ENCODE results near the gene MTHFD1L. TPM values are rescaled to one million over a fixed set of nuclear protein-coding genes. Genes with fewer than 3 reads are reported as not detected.

Gene MTHFD1L
- total RNA-seq, 4 donors from 2014 or later: 2.4 to 19.2 (median 8.0) TPM

DNA sequence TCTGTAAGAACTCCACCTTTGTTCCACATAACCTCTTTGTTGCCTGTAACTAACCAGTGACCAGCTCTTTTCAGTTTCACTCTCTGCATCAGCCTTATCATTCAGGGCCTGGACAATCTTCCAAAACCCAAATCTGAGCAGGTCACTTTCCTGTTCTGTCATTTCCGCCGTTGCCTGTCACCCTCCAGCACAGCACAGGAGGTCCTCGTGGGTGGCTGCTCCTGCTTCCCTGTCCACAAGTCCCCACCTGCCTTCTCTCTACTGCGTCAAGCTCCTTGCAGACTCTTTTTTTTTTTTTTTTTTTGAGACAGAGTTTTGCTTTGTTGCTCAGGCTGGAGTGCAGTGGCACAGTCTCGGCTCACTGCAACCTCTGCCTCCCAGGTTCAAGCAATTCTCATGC, 73.9 kb downstream of the MTHFD1L start:
- TF ChIP-seq POLR2A (IDR thresholded peaks at IDR 0.05): no peak
- TF ChIP-seq, protein P1, sequence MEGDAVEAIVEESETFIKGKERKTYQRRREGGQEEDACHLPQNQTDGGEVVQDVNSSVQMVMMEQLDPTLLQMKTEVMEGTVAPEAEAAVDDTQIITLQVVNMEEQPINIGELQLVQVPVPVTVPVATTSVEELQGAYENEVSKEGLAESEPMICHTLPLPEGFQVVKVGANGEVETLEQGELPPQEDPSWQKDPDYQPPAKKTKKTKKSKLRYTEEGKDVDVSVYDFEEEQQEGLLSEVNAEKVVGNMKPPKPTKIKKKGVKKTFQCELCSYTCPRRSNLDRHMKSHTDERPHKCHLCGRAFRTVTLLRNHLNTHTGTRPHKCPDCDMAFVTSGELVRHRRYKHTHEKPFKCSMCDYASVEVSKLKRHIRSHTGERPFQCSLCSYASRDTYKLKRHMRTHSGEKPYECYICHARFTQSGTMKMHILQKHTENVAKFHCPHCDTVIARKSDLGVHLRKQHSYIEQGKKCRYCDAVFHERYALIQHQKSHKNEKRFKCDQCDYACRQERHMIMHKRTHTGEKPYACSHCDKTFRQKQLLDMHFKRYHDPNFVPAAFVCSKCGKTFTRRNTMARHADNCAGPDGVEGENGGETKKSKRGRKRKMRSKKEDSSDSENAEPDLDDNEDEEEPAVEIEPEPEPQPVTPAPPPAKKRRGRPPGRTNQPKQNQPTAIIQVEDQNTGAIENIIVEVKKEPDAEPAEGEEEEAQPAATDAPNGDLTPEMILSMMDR (IDR thresholded peaks at IDR 0.05): no peak
- H3K4me1 ChIP-seq: no peaks in the 10 kb centered on the region
- peaks cover 0 to 4% (median 0%) of the 10 kb centered on the region in 3 donors for H3K36me3 ChIP-seq
- H3K27ac ChIP-seq: no peak overlapping the region
- intact Hi-C loops (cut with DNase I): no loop called here
- WGBS, 2 donors: 76 to 80% methylated on average over 4 to 5 of the region's 5 CpGs
- H3K9me3 ChIP-seq: no peaks in the 10 kb centered on the region
- H3K4me3 ChIP-seq: no peak overlapping the region
- no peak for DNase-seq
- H3K27me3 ChIP-seq: no peaks in the 10 kb centered on the region

DNA sequence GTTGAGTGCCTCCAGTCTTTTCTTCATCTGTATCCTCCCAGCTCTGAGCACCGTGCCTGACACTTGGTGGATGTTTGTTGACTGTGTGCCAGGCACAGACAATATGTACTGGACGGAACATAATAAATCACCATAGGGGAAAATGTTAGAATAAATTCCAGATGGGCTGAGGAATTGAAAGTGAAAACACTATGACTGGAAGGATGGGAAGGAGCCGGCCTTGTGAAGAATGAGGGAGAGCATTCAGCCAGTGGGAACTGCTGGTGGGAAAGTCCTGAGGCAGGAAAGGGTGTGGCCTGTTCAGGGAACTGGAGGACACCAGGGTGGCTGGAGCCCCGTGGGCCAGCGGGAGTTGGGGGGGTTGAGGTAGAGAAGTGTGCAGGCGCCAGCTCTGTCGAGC, 75.4 kb downstream of the MTHFD1L start:
- Histone ChIP-seq H3K27ac (no peak overlapping the region), H3K27me3 (no peaks in the 10 kb centered on the region), H3K36me3 (peaks cover 0 to 10% (median 0%) of the 10 kb centered on the region in 3 donors), H3K9me3 (no peaks in the 10 kb centered on the region), H3K4me1 (no peaks in the 10 kb centered on the region), H3K4me3 (no peak overlapping the region)
- intact Hi-C loops (cut with DNase I): no loop called here
- TF ChIP-seq, protein P1 (IDR thresholded peaks at IDR 0.05): no peak
- no peak for TF ChIP-seq POLR2A (IDR thresholded peaks at IDR 0.05)
- DNase-seq: no peak
- 71 to 83% methylated on average over 5 to 7 of the region's 7 CpGs for WGBS, 2 donors

DNA sequence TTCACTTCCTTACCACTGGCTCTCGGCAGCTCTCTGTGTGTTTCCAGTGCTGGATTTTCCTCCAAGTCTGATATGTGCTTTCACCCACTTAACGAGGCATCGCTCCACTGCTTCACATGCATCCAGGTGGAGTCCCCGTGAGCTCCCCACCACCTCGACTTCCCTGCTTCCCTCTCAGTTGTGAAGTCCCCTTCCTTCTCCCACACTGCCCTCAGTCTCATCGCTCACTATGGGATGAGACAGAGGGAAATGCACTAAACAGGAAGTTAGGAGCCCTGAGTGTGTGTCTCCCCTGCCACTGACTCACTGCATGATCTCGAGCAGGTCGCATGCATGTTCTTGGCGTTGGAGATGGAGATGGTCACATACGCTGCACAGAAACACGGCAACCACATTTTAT, 84.0 kb downstream of the MTHFD1L start:
- Histone ChIP-seq H3K4me3 (no peak overlapping the region), H3K9me3 (no peaks in the 10 kb centered on the region), H3K36me3 (peaks cover 0 to 26% (median 0%) of the 10 kb centered on the region in 3 donors), H3K27me3 (no peaks in the 10 kb centered on the region), H3K27ac (no peak overlapping the region), H3K4me1 (no peaks in the 10 kb centered on the region)
- DNase-seq: no peak
- TF ChIP-seq, protein P1 (IDR thresholded peaks at IDR 0.05): no peak
- no peak for TF ChIP-seq POLR2A (IDR thresholded peaks at IDR 0.05)
- intact Hi-C loops (cut with DNase I): no loop called here
- WGBS, 2 donors: 86 to 91% methylated on average over 11 of the region's 11 CpGs

DNA sequence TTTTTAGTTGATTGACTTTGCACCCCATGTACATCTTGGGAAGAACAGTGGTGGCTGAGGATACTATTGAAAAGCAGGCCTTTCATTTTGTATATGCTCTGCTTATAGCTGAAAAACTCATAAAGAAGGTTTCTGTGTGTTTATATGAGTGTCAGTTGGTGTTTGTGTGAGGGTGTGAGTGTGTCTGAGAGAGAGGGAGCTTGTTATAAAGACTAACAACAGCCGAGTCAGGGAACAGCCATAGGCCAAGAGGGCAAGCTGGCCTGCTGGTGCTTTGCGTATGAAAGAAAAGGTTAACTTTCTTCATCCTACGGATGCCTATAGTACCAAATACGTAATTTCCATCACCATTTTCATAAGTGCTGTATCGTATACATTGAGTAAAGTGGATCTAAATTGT, 88.3 kb downstream of the MTHFD1L start:
- no peak for DNase-seq
- 83 to 90% methylated on average over 5 of the region's 5 CpGs for WGBS, 2 donors
- intact Hi-C loops (cut with DNase I): no loop called here
- peaks cover 0 to 20% (median 0%) of the 10 kb centered on the region in 3 donors for H3K36me3 ChIP-seq
- TF ChIP-seq, protein P1 (IDR thresholded peaks at IDR 0.05): no peak
- TF ChIP-seq POLR2A (IDR thresholded peaks at IDR 0.05): no peak
- H3K9me3 ChIP-seq: no peaks in the 10 kb centered on the region
- H3K27ac ChIP-seq: no peak overlapping the region
- no peaks in the 10 kb centered on the region for H3K4me1 ChIP-seq
- no peak overlapping the region for H3K4me3 ChIP-seq
- H3K27me3 ChIP-seq: no peaks in the 10 kb centered on the region

DNA sequence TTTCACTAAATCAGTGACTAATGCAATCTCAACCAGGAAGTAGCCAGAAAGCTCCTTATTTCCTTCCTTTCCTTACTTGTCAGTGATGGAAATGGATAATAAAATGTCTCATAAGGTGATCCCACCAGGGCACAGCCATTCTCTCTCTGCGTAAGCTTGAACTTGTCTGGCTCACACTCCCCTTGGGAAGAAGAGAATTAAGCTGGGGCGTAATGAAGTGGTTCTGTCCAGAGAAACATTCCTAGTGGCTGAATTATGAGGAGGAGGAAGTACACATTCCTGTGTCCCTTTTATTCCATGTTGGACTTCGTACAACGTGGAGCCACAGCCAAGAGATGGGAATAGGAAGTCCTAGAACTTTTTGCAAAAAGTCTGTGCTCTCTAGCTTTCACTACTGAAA, 93.7 kb downstream of the MTHFD1L start:
- Histone ChIP-seq H3K36me3 (no peaks in the 10 kb centered on the region), H3K4me1 (no peaks in the 10 kb centered on the region), H3K27me3 (no peaks in the 10 kb centered on the region), H3K4me3 (no peak overlapping the region), H3K9me3 (no peaks in the 10 kb centered on the region), H3K27ac (no peak overlapping the region)
- intact Hi-C loops (cut with DNase I): no loop called here
- 37 to 66% methylated on average over 4 of the region's 4 CpGs for WGBS, 2 donors
- TF ChIP-seq, protein P1 (IDR thresholded peaks at IDR 0.05): no peak
- no peak for TF ChIP-seq POLR2A (IDR thresholded peaks at IDR 0.05)
- DNase-seq: no peak
